ENCODE measurements around the gene ARHGEF6.

GRCh38 chrX:136622568-136622967 lies 158.2 kb downstream of the ARHGEF6 start:
- no peak for TF ChIP-seq YY1 (tag by site-specific recombination; IDR thresholded peaks at IDR 0.05)
- TF ChIP-seq OVOL3 (tag by site-specific recombination; IDR thresholded peaks at IDR 0.05) = no peak
- TF ChIP-seq REST (tag by site-specific recombination; IDR thresholded peaks at IDR 0.05) = no peak
- TF ChIP-seq CTCF (tag by site-specific recombination; IDR thresholded peaks at IDR 0.05) = no peak
- TF ChIP-seq HOXC10 (CRISPR knock-in tag; IDR thresholded peaks at IDR 0.05) = no peak
- TF ChIP-seq ZBTB7A (tag by site-specific recombination; IDR thresholded peaks at IDR 0.05; ENCODE audit: low read depth) = no peak
- TF ChIP-seq ZNF701 (tag by site-specific recombination; IDR thresholded peaks at IDR 0.05) = no peak
- no peak for TF ChIP-seq TRIM28 (IDR thresholded peaks at IDR 0.05; ENCODE audit: borderline replicate concordance, low read length)
- TF ChIP-seq ZBTB26 (tag by site-specific recombination; optimal IDR thresholded peaks at IDR 0.05) = no peak
- no peak for TF ChIP-seq GLIS1 (tag by site-specific recombination; IDR thresholded peaks at IDR 0.05)
- TF ChIP-seq ZNF112 (tag by site-specific recombination; IDR thresholded peaks at IDR 0.05) = no peak

All from HEK293 (cell line).